Cardiac fibroblast (primary cell): Measurements from ENCODE around the gene CNKSR1.
A peak's percentile ranks its signal among the peaks of the same experiment; 100 is the strongest.

ENCODE experiments used
- DNase-seq, 2 donors: peaks; one replicate each; pipeline versions ENCODE4 v3.0.0 to v3.0.0-alpha.2; 2010; ENCODE audit warnings: low read depth in 2 of 2
- H3K4me3 ChIP-seq, 2 donors: replicated peaks in 1 of 2; 1 replicate in 1 of 2; 2 replicates in 1 of 2; pipeline ENCODE4 v1.5.1; 2011; ENCODE audit warnings: low read depth in 2 of 2, low read length in 2 of 2, mild to moderate bottlenecking in 2 of 2, moderate library complexity in 1 of 2
- CTCF ChIP-seq: IDR thresholded peaks from one replicate; pipeline ENCODE4 v1.5.1; 2011; ENCODE audit warnings: low read depth, mild to moderate bottlenecking, low read length, inconsistent platforms

The CNKSR1 gene

GRCh38 chr1:26142159-26142558, 35.1 kb upstream of the CNKSR1 start:
- H3K4me3 ChIP-seq = no peak overlapping the region
- DNase-seq = no peak
- TF ChIP-seq CTCF = no peak

GRCh38 chr1:26145041-26145959, 32.0 kb upstream of the CNKSR1 start:
- peak; percentile 88 to 89 for DNase-seq
- no peak overlapping the region for H3K4me3 ChIP-seq
- TF ChIP-seq CTCF = peak; percentile 71

- no peak overlapping the region for H3K4me3 ChIP-seq
- TF ChIP-seq CTCF = no peak
- DNase-seq = no peak
Observed at GRCh38 chr1:26145960-26146294, 31.4 kb upstream of the CNKSR1 start.

GRCh38 chr1:26148887-26149286, 28.4 kb upstream of the CNKSR1 start:
- no peak for TF ChIP-seq CTCF
- no peak overlapping the region for H3K4me3 ChIP-seq
- DNase-seq = no peak

- peak in 1 of 2 donors; percentile 23 for DNase-seq
- no peak for TF ChIP-seq CTCF
- H3K4me3 ChIP-seq = no peak overlapping the region
Observed at GRCh38 chr1:26153966-26154532, 23.2 kb upstream of the CNKSR1 start.

- TF ChIP-seq CTCF = no peak
- no peak for DNase-seq
- no peak overlapping the region for H3K4me3 ChIP-seq
Observed at GRCh38 chr1:26154750-26155149, 22.5 kb upstream of the CNKSR1 start.
